NT2/D1 (cell line): ENCODE data around the gene TMEM14A.
"Not testable (repeated sequence)": the region's sequence is repeated elsewhere in the genome, so short reads cannot be mapped to it uniquely, and the experiment has no call there.

Experiments
- DNase-seq: peaks from one replicate; pipeline ENCODE4 v3.0.0-alpha.2; 2011; ENCODE audit warnings: low read depth, low spot score
- H3K27me3 ChIP-seq: 2 replicates; pipeline ENCODE4 v1.6.0; 2011; ENCODE audit warnings: mild to moderate bottlenecking; ENCODE audit not compliant: insufficient read length, insufficient read depth
- H3K36me3 ChIP-seq: 2 replicates; pipeline ENCODE4 v1.6.1; 2011; ENCODE audit warnings: mild to moderate bottlenecking, low read length, mixed read lengths; ENCODE audit not compliant: insufficient read depth, insufficient read length
- H3K4me1 ChIP-seq: 2 replicates; pipeline ENCODE4 v1.5.1; 2011; ENCODE audit not compliant: insufficient read depth, insufficient read length
- H3K4me3 ChIP-seq: 2 replicates; pipeline ENCODE4 v1.5.1; 2011; ENCODE audit warnings: low read depth; ENCODE audit not compliant: insufficient read length
- H3K9ac ChIP-seq: 2 replicates; pipeline ENCODE4 v1.6.0; 2011; ENCODE audit warnings: low read depth; ENCODE audit not compliant: insufficient read length
- H3K9me3 ChIP-seq: 2 replicates; pipeline ENCODE4 v1.5.1; 2011; ENCODE audit warnings: mild to moderate bottlenecking, low read length; ENCODE audit not compliant: insufficient read depth
- SUZ12 ChIP-seq: IDR thresholded peaks from 2 replicates; pipeline ENCODE4 v1.6.1; 2011; ENCODE audit not compliant: insufficient read length, insufficient read depth; ENCODE audit errors: extremely low read depth
- YY1 ChIP-seq: IDR thresholded peaks from 2 replicates; pipeline ENCODE4 v1.6.1; 2011; ENCODE audit not compliant: insufficient read length, insufficient read depth
- ZNF274 ChIP-seq: IDR thresholded peaks from 2 replicates; pipeline ENCODE4 v1.6.1; 2011; ENCODE audit warnings: mild to moderate bottlenecking, low read depth, low read length

TMEM14A gene

GRCh38 chr6:52693773-52694172 is 22.9 kb downstream of the TMEM14A start:
- Histone ChIP-seq H3K4me3 (no peak overlapping the region), H3K27me3 (no peaks in the 10 kb centered on the region), H3K4me1 (no peaks in the 10 kb centered on the region), H3K9me3 (peaks cover 4% of the 10 kb centered on the region; the same call in 1 of the 2 replicates), H3K9ac (no peak overlapping the region), H3K36me3 (no peaks in the 10 kb centered on the region)
- no peak for TF ChIP-seq ZNF274
- TF ChIP-seq YY1: no peak
- TF ChIP-seq SUZ12: no peak
- DNase-seq: no peak

GRCh38 chr6:52694404-52694803 is 23.5 kb downstream of the TMEM14A start:
- Histone ChIP-seq H3K27me3 (no peaks in the 10 kb centered on the region), H3K9me3 (peaks cover 4% of the 10 kb centered on the region; the same call in 1 of the 2 replicates), H3K9ac (no peak overlapping the region), H3K36me3 (no peaks in the 10 kb centered on the region), H3K4me1 (no peaks in the 10 kb centered on the region), H3K4me3 (no peak overlapping the region)
- no peak for TF ChIP-seq YY1
- no peak for TF ChIP-seq SUZ12
- no peak for TF ChIP-seq ZNF274
- no peak for DNase-seq

GRCh38 chr6:52696418-52696817 is 25.5 kb downstream of the TMEM14A start:
- Histone ChIP-seq H3K4me1 (no peaks in the 10 kb centered on the region), H3K4me3 (no peak overlapping the region), H3K27me3 (no peaks in the 10 kb centered on the region), H3K9me3 (peaks cover 4% of the 10 kb centered on the region; the same call in 1 of the 2 replicates), H3K36me3 (no peaks in the 10 kb centered on the region), H3K9ac (no peak overlapping the region)
- DNase-seq: no peak
- TF ChIP-seq SUZ12 (no peak), ZNF274 (no peak), YY1 (no peak)

- H3K36me3 ChIP-seq: no peaks in the 10 kb centered on the region
- H3K9me3 ChIP-seq: peaks cover 4% of the 10 kb centered on the region; the same call in 1 of the 2 replicates
- DNase-seq: no peak
- no peak overlapping the region for H3K9ac ChIP-seq
- H3K4me3 ChIP-seq: no peak overlapping the region
- TF ChIP-seq SUZ12: no peak
- no peaks in the 10 kb centered on the region for H3K4me1 ChIP-seq
- no peaks in the 10 kb centered on the region for H3K27me3 ChIP-seq
Observed at GRCh38 chr6:52697903-52698302, 27.0 kb downstream of the TMEM14A start.

GRCh38 chr6:52704060-52704459 is 33.1 kb downstream of the TMEM14A start:
- Histone ChIP-seq H3K27me3 (no peaks in the 10 kb centered on the region), H3K9ac (no peak overlapping the region), H3K36me3 (no peaks in the 10 kb centered on the region), H3K4me3 (no peak overlapping the region), H3K4me1 (no peaks in the 10 kb centered on the region), H3K9me3 (0 out of 2 replicates have a peak, but pooled peaks cover 7% of the 10 kb centered on the region)
- no peak for DNase-seq
- TF ChIP-seq ZNF274 (no peak), YY1 (no peak), SUZ12 (no peak)

- not testable (repeated sequence) for H3K4me1 ChIP-seq, H3K4me3 ChIP-seq, H3K9ac ChIP-seq, H3K36me3 ChIP-seq, H3K27me3 ChIP-seq, H3K9me3 ChIP-seq, DNase-seq
Observed at GRCh38 chr6:52704781-52705502, 34.0 kb downstream of the TMEM14A start.

GRCh38 chr6:52706001-52706400 is 35.1 kb downstream of the TMEM14A start:
- Histone ChIP-seq H3K9ac (no peak overlapping the region), H3K4me1 (no peaks in the 10 kb centered on the region), H3K27me3 (no peaks in the 10 kb centered on the region), H3K4me3 (no peak overlapping the region), H3K9me3 (0 out of 2 replicates have a peak, but pooled peaks cover 7% of the 10 kb centered on the region), H3K36me3 (no peaks in the 10 kb centered on the region)
- no peak for TF ChIP-seq ZNF274
- TF ChIP-seq YY1: no peak
- TF ChIP-seq SUZ12: no peak
- DNase-seq: no peak
